ENCODE measurements around the gene NUP133.

DNA sequence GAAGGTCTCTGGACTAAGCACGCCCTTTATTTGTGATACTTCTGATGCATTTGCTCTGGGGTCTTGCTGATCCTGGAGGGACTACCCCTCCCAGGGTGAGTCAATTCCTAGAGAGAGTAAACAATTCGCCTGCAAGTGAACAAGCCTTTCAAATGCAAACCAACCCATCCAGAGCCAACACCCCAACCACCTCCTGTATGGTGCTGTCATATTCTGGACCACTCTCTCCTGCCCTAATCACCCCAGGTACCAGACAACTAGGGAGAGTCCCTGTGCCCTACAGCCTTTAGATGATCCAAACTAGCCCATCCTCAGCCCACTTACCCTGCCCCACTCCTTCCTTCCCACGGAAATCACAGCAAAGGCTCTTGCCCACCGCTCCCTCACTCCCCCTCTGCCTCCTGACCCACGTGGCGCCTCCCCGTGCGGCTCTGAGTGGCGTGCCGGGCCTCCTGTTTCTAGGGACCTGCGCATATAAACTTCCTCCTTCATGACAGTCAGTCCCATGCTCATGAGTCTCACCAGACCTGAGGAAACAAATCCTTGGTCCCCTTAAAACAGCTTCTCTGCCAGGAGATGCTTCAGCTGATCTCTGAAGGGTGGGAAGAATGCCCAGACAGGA lies 111.4 kb downstream of the NUP133 start:
- TF ChIP-seq, protein P1, sequence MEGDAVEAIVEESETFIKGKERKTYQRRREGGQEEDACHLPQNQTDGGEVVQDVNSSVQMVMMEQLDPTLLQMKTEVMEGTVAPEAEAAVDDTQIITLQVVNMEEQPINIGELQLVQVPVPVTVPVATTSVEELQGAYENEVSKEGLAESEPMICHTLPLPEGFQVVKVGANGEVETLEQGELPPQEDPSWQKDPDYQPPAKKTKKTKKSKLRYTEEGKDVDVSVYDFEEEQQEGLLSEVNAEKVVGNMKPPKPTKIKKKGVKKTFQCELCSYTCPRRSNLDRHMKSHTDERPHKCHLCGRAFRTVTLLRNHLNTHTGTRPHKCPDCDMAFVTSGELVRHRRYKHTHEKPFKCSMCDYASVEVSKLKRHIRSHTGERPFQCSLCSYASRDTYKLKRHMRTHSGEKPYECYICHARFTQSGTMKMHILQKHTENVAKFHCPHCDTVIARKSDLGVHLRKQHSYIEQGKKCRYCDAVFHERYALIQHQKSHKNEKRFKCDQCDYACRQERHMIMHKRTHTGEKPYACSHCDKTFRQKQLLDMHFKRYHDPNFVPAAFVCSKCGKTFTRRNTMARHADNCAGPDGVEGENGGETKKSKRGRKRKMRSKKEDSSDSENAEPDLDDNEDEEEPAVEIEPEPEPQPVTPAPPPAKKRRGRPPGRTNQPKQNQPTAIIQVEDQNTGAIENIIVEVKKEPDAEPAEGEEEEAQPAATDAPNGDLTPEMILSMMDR (IDR thresholded peaks at IDR 0.05; ENCODE audit: low read depth, low read length) = no peak
- TF ChIP-seq MYC (IDR thresholded peaks at IDR 0.05; ENCODE audit: low read depth, low read length) = no peak
- no peak for TF ChIP-seq POLR2A (IDR thresholded peaks at IDR 0.05; ENCODE audit: extremely low read depth, insufficient read length)

Measured in NB4 (cell line).